Measurements from ENCODE around the gene PRR19.

- TF ChIP-seq CTCF (conservative IDR thresholded peaks at IDR 0.05), result no peak
- no peak for TF ChIP-seq ZFX (IDR thresholded peaks at IDR 0.05)
Measured at GRCh38 chr19:42303101-42303464, 1.2 kb downstream of the PRR19 start.

All from C4-2B (cell line).